ENCODE results near the gene RARRES1.

DNA sequence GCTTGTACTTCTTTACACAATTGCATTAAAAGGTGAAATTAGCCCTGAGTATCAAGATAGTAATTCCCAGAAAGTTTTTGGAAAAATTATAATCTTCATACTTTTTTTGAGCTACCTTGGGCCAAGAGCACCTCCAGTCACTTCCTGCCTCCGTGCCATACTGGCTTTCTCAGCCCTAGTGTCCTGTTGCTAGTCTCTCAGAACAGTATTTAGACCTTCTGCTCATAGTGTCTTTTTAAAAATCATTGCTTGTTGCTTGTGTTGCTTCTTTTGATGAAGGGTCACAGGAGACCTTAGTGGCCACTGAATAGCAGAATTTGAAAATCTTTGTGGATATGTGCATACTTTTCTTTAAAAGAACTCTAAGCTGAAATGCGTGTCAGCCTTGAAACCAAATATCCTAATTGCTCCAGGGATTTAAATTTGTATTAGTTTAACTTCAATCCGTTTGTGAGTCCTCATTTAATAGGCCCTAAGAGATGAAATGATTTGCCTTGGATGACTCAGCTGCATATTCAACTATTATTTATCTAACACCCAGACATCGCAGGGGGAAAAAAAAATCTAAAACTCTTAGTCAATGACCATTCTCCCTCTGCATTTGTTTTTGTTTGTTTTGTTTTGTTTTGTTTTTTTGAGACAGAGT, 30.7 kb downstream of the RARRES1 start:
- TF ChIP-seq, protein P1, sequence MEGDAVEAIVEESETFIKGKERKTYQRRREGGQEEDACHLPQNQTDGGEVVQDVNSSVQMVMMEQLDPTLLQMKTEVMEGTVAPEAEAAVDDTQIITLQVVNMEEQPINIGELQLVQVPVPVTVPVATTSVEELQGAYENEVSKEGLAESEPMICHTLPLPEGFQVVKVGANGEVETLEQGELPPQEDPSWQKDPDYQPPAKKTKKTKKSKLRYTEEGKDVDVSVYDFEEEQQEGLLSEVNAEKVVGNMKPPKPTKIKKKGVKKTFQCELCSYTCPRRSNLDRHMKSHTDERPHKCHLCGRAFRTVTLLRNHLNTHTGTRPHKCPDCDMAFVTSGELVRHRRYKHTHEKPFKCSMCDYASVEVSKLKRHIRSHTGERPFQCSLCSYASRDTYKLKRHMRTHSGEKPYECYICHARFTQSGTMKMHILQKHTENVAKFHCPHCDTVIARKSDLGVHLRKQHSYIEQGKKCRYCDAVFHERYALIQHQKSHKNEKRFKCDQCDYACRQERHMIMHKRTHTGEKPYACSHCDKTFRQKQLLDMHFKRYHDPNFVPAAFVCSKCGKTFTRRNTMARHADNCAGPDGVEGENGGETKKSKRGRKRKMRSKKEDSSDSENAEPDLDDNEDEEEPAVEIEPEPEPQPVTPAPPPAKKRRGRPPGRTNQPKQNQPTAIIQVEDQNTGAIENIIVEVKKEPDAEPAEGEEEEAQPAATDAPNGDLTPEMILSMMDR (IDR thresholded peaks at IDR 0.05), result no peak
- TF ChIP-seq SIN3A (IDR thresholded peaks at IDR 0.05; ENCODE audit: borderline replicate concordance, insufficient read depth, low read depth, low read length), result no peak
